Liver (tissue), 9 donors: ENCODE results near the gene ELN. TPM values are rescaled to one million over a fixed set of nuclear protein-coding genes. Genes with fewer than 3 reads are reported as not detected.

Experiments used
- DNase-seq: peaks from one replicate; pipeline ENCODE4 v3.0.0-alpha.2; 2017; ENCODE audit warnings: low spot score
- H3K27ac ChIP-seq, 2 donors: one replicate each; pipeline ENCODE4 v1.7.0; 2013; ENCODE audit warnings: inconsistent platforms in 2 of 2, low read length in 2 of 2, control low read depth in 1 of 2, low read depth in 1 of 2, mild to moderate bottlenecking in 1 of 2
- H3K27me3 ChIP-seq, 4 donors: one replicate each; pipeline versions ENCODE4 v1.6.1 to v1.7.0; 2013; ENCODE audit warnings: low read length in 3 of 4, inconsistent platforms in 1 of 4, mild to moderate bottlenecking in 1 of 4, moderate library complexity in 1 of 4; ENCODE audit not compliant: control insufficient read depth in 4 of 4, insufficient read depth in 4 of 4
- H3K36me3 ChIP-seq, 4 donors: one replicate each; pipeline versions ENCODE4 v1.6.1 to v1.7.0; 2013; ENCODE audit warnings: low read length in 3 of 4, mild to moderate bottlenecking in 3 of 4, low read depth in 1 of 4, moderate library complexity in 1 of 4; ENCODE audit not compliant: control insufficient read depth in 4 of 4, insufficient read depth in 3 of 4
- H3K4me1 ChIP-seq, 4 donors: one replicate each; pipeline versions ENCODE4 v1.6.1 to v1.7.0; 2013; ENCODE audit warnings: low read length in 3 of 4, mild to moderate bottlenecking in 3 of 4, moderate library complexity in 1 of 4; ENCODE audit not compliant: control insufficient read depth in 4 of 4, insufficient read depth in 4 of 4
- H3K4me3 ChIP-seq, 3 donors: one replicate each; pipeline versions ENCODE4 v1.6.1 to v1.7.0; 2013; ENCODE audit warnings: low read length in 3 of 3, control low read depth in 1 of 3, low read depth in 1 of 3, mild to moderate bottlenecking in 1 of 3
- H3K9ac ChIP-seq, 2 donors: one replicate each; pipeline ENCODE4 v1.7.0; 2013; ENCODE audit warnings: low read length in 2 of 2, mild to moderate bottlenecking in 2 of 2, moderate library complexity in 2 of 2, control low read depth in 1 of 2, low read depth in 1 of 2
- H3K9me3 ChIP-seq, 4 donors: one replicate each; pipeline versions ENCODE4 v1.6.1 to v1.7.0; 2013; ENCODE audit warnings: low read length in 3 of 4; ENCODE audit not compliant: control insufficient read depth in 4 of 4
- EGR1 ChIP-seq, 2 donors: IDR thresholded peaks; 2 replicates each; pipeline ENCODE4 v1.6.1; 2016 to 2018; ENCODE audit warnings: antibody characterized with exemption in 2 of 2, low read depth in 2 of 2
- FOXA2 ChIP-seq: IDR thresholded peaks from 2 replicates; pipeline ENCODE4 v1.6.1; 2016; ENCODE audit warnings: antibody characterized with exemption
- GABPA ChIP-seq, 2 donors: IDR thresholded peaks in 1 of 2; conservative IDR thresholded peaks in 1 of 2; 2 replicates each; pipeline ENCODE4 v1.6.1; 2016; ENCODE audit warnings: antibody characterized with exemption in 2 of 2, mild to moderate bottlenecking in 1 of 2, moderate library complexity in 1 of 2
- HNF4A ChIP-seq, 2 donors: conservative IDR thresholded peaks; 2 replicates each; pipeline ENCODE4 v1.6.1; 2016; ENCODE audit warnings: antibody characterized with exemption in 2 of 2, mild to moderate bottlenecking in 2 of 2
- HNF4G ChIP-seq: IDR thresholded peaks from 2 replicates; pipeline ENCODE4 v1.6.1; 2016; ENCODE audit warnings: antibody characterized with exemption
- JUND ChIP-seq, 2 donors: IDR thresholded peaks; 2 replicates each; pipeline ENCODE4 v1.6.1; 2016; ENCODE audit warnings: antibody characterized with exemption in 2 of 2
- NR2F2 ChIP-seq: IDR thresholded peaks from 2 replicates; pipeline ENCODE4 v1.6.1; 2016; ENCODE audit warnings: antibody characterized with exemption
- RAD21 ChIP-seq, 2 donors: IDR thresholded peaks; 2 replicates each; pipeline ENCODE4 v1.6.1; 2016; ENCODE audit warnings: antibody characterized with exemption in 2 of 2, mild to moderate bottlenecking in 2 of 2
- SP1 ChIP-seq: IDR thresholded peaks from 2 replicates; pipeline ENCODE4 v1.6.1; 2018; ENCODE audit warnings: antibody characterized with exemption, mild to moderate bottlenecking
- TAF1 ChIP-seq: conservative IDR thresholded peaks from 2 replicates; pipeline ENCODE4 v1.6.1; 2016; ENCODE audit warnings: antibody characterized with exemption, mild to moderate bottlenecking
- YY1 ChIP-seq: IDR thresholded peaks from 2 replicates; pipeline ENCODE4 v1.6.1; 2016; ENCODE audit warnings: antibody characterized with exemption, mild to moderate bottlenecking
- WGBS: extraction: QIAGEN DNeasy Blood & Tissue Kit; methylation state at CpG from one replicate; pipeline ENCODE4 v1.1.7; 2013; 5-methylcytosine and 5-hydroxymethylcytosine counted together
- polyA plus RNA-seq, 2 donors: library from polyadenylated mRNA; stranded (reverse) in 1 of 2; unstranded in 1 of 2; fragments of 200-250 nt in 1 of 2; fragments of >200 nt in 1 of 2; fragmentation: Nextera tagmentation in 1 of 2; extraction: Ambion mirVana in 1 of 2; gene quantifications; one replicate each; pipeline versions ENCODE4 v1.2.1 to v1.2.3, GENCODE V29; 2013 to 2015
- total RNA-seq, 2 donors: library from RNA; depleted of rRNA; stranded (reverse); fragments of >200 nt; gene quantifications; one replicate each; pipeline ENCODE4 v1.2.3, GENCODE V29; 2014
- TF ChIP-seq, protein P1 (sequence below): IDR thresholded peaks from 2 replicates; pipeline ENCODE4 v1.6.1; 2016; ENCODE audit warnings: antibody characterized with exemption, mild to moderate bottlenecking
- TF ChIP-seq, protein P2 (sequence below): IDR thresholded peaks from 2 replicates; pipeline ENCODE4 v1.6.1; 2016; ENCODE audit warnings: antibody characterized with exemption
- donor health status: healthy.
- donor health status: healthy.
- donor health status: healthy.
- donor health status: healthy.
- donor health status: healthy.

The ELN gene
- total and polyA plus RNA-seq, 4 donors, result 2.7 to 16.3 (median 9.7) TPM

DNA sequence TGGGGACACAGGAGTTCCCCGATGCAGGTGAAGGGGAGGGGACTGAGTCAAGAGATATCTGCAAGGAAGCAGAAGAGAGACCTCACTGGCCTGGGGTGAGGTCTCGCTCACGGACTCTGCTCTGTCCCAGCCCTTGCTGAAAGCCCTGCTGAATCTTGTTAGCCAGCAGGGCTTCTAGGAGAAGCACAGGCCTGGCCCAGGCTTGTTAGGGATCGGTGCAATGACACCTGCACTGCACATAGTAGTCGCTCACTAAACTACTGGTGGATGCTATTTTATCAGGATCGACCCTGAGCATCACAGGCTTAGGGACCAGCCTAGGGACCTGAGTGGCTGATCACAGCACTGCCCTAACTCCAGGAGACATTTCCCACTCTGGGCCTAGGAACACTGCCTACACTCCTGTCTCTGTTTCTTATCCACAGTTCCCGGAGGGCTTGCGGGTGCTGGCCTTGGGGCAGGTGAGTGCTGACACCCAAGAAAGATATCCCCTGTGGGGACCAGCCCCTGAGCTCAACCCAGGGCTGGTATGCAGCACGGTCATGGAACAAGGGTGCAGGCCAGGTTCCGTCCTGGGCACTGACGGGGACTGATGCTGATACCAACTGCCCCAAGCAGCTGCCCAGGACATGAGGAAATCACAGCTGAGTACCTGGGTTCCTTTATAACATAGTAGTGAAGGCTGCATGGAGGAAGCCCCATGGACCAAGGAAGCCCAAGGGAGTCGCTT lies 13.0 kb downstream of the ELN start:
- Histone ChIP-seq H3K9me3 (no peaks in the 10 kb centered on the region), H3K27ac (no peak overlapping the region), H3K4me3 (no peak overlapping the region), H3K27me3 (no peaks in the 10 kb centered on the region), H3K9ac (no peak overlapping the region), H3K4me1 (no peaks in the 10 kb centered on the region), H3K36me3 (no peaks in the 10 kb centered on the region)
- WGBS, result 96% methylated on average over 12 of the region's 12 CpGs
- TF ChIP-seq, protein P1, sequence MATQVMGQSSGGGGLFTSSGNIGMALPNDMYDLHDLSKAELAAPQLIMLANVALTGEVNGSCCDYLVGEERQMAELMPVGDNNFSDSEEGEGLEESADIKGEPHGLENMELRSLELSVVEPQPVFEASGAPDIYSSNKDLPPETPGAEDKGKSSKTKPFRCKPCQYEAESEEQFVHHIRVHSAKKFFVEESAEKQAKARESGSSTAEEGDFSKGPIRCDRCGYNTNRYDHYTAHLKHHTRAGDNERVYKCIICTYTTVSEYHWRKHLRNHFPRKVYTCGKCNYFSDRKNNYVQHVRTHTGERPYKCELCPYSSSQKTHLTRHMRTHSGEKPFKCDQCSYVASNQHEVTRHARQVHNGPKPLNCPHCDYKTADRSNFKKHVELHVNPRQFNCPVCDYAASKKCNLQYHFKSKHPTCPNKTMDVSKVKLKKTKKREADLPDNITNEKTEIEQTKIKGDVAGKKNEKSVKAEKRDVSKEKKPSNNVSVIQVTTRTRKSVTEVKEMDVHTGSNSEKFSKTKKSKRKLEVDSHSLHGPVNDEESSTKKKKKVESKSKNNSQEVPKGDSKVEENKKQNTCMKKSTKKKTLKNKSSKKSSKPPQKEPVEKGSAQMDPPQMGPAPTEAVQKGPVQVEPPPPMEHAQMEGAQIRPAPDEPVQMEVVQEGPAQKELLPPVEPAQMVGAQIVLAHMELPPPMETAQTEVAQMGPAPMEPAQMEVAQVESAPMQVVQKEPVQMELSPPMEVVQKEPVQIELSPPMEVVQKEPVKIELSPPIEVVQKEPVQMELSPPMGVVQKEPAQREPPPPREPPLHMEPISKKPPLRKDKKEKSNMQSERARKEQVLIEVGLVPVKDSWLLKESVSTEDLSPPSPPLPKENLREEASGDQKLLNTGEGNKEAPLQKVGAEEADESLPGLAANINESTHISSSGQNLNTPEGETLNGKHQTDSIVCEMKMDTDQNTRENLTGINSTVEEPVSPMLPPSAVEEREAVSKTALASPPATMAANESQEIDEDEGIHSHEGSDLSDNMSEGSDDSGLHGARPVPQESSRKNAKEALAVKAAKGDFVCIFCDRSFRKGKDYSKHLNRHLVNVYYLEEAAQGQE, result no peak
- TF ChIP-seq SP1 (no peak), GABPA (IDR thresholded peaks at IDR 0.05 in 1 of 2, conservative IDR thresholded peaks at IDR 0.05 in 1 of 2) (no peak), FOXA2 (no peak)
- no peak for DNase-seq

DNA sequence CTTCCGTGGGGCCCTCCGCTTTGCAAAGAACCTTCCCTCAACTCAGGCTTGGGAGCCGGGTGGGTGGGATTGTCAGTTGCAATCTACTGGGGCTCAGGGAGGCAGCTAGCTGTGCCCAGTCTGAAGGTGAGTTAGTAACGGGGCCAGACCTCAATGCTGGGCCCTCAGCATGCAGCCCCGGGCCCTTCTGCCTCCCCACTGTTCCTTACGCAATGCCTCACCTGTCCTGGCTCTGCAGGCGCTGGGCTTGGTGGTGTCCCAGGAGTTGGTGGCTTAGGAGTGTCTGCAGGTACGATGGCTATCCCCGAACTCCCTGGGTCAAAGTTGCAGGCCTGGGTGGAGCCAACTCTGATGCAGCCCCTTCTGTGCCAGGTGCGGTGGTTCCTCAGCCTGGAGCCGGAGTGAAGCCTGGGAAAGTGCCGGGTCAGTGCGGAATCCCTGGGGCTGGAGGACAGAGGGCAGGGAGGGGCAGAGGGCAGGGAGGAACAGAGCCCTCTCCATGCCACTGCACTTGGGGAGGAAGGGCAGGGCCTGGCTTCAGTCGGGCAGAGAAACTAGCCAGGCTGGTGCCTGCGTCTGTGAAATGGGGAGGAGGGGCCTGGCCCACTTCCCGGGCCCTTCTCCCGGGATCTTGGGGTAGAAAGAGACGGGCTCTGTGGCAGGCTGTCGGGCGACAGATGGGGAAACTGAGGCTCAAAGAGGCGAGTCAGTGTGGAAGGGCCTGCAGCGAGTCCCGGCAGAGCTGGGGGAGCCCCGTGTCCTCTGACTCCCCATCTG lies 15.0 kb downstream of the ELN start:
- H3K4me3 ChIP-seq, result no peak overlapping the region
- H3K27ac ChIP-seq, result no peak overlapping the region
- no peaks in the 10 kb centered on the region for H3K27me3 ChIP-seq
- no peaks in the 10 kb centered on the region for H3K9me3 ChIP-seq
- WGBS, result 75% methylated on average over 24 of the region's 24 CpGs
- H3K4me1 ChIP-seq, result no peaks in the 10 kb centered on the region
- H3K9ac ChIP-seq, result no peak overlapping the region
- no peak for TF ChIP-seq JUND (IDR thresholded peaks at IDR 0.05)
- no peak for TF ChIP-seq HNF4G
- TF ChIP-seq EGR1 (IDR thresholded peaks at IDR 0.05; ENCODE audit: low read depth in 2 of 2), result no peak
- no peak for TF ChIP-seq NR2F2
- no peak for TF ChIP-seq SP1
- TF ChIP-seq HNF4A (conservative IDR thresholded peaks at IDR 0.05), result no peak
- TF ChIP-seq FOXA2, result no peak
- H3K36me3 ChIP-seq, result peaks cover 0 to 4% (median 0%) of the 10 kb centered on the region in 4 donors
- no peak for DNase-seq

DNA sequence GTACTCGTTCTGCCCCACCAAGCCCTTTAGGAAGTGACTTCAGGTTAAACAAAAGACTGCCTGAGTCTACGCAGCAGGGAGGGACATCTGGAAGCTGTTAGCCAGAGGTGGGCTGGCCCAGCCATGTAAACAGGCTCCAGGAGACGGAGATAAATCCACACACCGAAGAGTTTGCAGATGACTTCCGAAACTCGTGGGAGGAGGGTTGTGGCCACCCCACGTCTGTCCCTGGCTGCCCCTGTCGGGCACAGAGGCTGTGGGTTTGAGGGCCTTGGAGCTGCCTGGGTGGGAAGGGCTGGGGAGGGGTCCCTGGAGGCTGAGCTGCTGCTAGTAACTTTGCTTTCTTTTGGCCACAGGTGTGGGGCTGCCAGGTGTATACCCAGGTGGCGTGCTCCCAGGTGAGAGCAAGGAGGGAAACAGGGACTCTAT lies 15.6 kb downstream of the ELN start:
- no peak for DNase-seq
- no peak overlapping the region for H3K9ac ChIP-seq
- H3K36me3 ChIP-seq, result peaks cover 0 to 4% (median 0%) of the 10 kb centered on the region in 4 donors
- H3K4me1 ChIP-seq, result no peaks in the 10 kb centered on the region
- TF ChIP-seq GABPA (IDR thresholded peaks at IDR 0.05 in 1 of 2, conservative IDR thresholded peaks at IDR 0.05 in 1 of 2) (no peak), YY1 (no peak), NR2F2 (no peak), TAF1 (no peak), SP1 (no peak), EGR1 (IDR thresholded peaks at IDR 0.05; ENCODE audit: low read depth in 2 of 2) (no peak), RAD21 (IDR thresholded peaks at IDR 0.05) (no peak)
- TF ChIP-seq, protein P2, sequence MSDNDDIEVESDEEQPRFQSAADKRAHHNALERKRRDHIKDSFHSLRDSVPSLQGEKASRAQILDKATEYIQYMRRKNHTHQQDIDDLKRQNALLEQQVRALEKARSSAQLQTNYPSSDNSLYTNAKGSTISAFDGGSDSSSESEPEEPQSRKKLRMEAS, result no peak
- TF ChIP-seq, protein P1, result no peak
- H3K4me3 ChIP-seq, result no peak overlapping the region
- no peaks in the 10 kb centered on the region for H3K27me3 ChIP-seq
- 76% methylated on average over 9 of the region's 9 CpGs for WGBS
- no peak overlapping the region for H3K27ac ChIP-seq
- no peaks in the 10 kb centered on the region for H3K9me3 ChIP-seq
